HepG2 (cell line): ENCODE data around the gene SUPT6H. TPM values are rescaled to one million over a fixed set of nuclear protein-coding genes. Genes with fewer than 3 reads are reported as not detected.

Source experiments
- EP300 ChIP-seq, 3 experiments: sonication (generic) in 1 of 3; formaldehyde crosslinking in 1 of 3; IDR thresholded peaks; 2 replicates each; pipeline versions ENCODE4 v1.5.1 to v1.6.1; 2011 to 2020; ENCODE audit warnings: low read depth in 2 of 3, low read length in 2 of 3, borderline replicate concordance in 1 of 3, improper control_type of control experiment in 1 of 3, mild to moderate bottlenecking in 1 of 3, missing genetic modification reagents in 1 of 3, moderate library complexity in 1 of 3
- IKZF1 ChIP-seq: fragments of 450-650 bp; IDR thresholded peaks from 2 replicates; pipeline ENCODE4 v1.7.1; 2016
- IRF2 ChIP-seq: IDR thresholded peaks from 2 replicates; pipeline ENCODE4 v1.6.1; 2018; ENCODE audit warnings: missing genetic modification reagents, missing compliant biosample characterization
- JDP2 ChIP-seq: sonication (generic); formaldehyde crosslinking; IDR thresholded peaks from 2 replicates; pipeline ENCODE4 v1.8.1; 2022; ENCODE audit warnings: missing genetic modification reagents, borderline replicate concordance
- REXO4 ChIP-seq: sonication (generic); formaldehyde crosslinking; IDR thresholded peaks from 2 replicates; pipeline ENCODE4 v1.8.0; 2022; ENCODE audit warnings: missing genetic modification reagents, mild to moderate bottlenecking, borderline replicate concordance
- TP53 ChIP-seq: sonication (generic); formaldehyde crosslinking; conservative IDR thresholded peaks from 2 replicates; pipeline ENCODE4 v1.4.0; 2020; ENCODE audit warnings: missing genetic modification reagents
- ZNF160 ChIP-seq: sonication (generic); formaldehyde crosslinking; IDR thresholded peaks from 2 replicates; pipeline ENCODE4 v1.8.0; 2022; ENCODE audit warnings: mild to moderate bottlenecking, inconsistent platforms, missing genetic modification reagents
- ZNF251 ChIP-seq: sonication (generic); formaldehyde crosslinking; IDR thresholded peaks from 2 replicates; pipeline ENCODE4 v1.9.0; 2021; ENCODE audit warnings: mild to moderate bottlenecking, missing genetic modification reagents
- ZNF557 ChIP-seq: sonication (generic); formaldehyde crosslinking; IDR thresholded peaks from 2 replicates; pipeline ENCODE4 v1.4.0; 2020; ENCODE audit warnings: missing genetic modification reagents
- ZNF577 ChIP-seq: sonication (generic); formaldehyde crosslinking; IDR thresholded peaks from 2 replicates; pipeline ENCODE4 v1.4.0; 2020; ENCODE audit warnings: mild to moderate bottlenecking, low read depth, missing genetic modification reagents, borderline replicate concordance
- polyA plus RNA-seq, 8 experiments: library from polyadenylated mRNA; depleted of rRNA in 3 of 8; stranded (reverse) in 7 of 8; unstranded in 1 of 8; fragments of >200 nt; fragmentation: Illumina TruSeq in 4 of 8; extraction: Trizol in 4 of 8; gene quantifications; 2 replicates each; pipeline versions ENCODE4 v1.2.1 to v1.2.3, GENCODE V29; 2011 to 2016; ENCODE audit warnings: low read depth in 4 of 8, missing spikeins in 1 of 8, mixed read lengths in 1 of 8; ENCODE audit not compliant: insufficient read depth in 1 of 8
- total RNA-seq, 5 experiments: library from RNA; depleted of rRNA; stranded (reverse); fragments of >200 nt; fragmentation: Illumina TruSeq; extraction: Trizol; gene quantifications; 2 replicates each; pipeline ENCODE4 v1.2.3, GENCODE V29; 2016; ENCODE audit warnings: low read depth in 1 of 5
- TF ChIP-seq, protein P1 (sequence below): IDR thresholded peaks from 2 replicates; pipeline ENCODE4 v1.6.1; 2016; ENCODE audit warnings: missing genetic modification reagents, missing compliant biosample characterization
- TF ChIP-seq, protein P2 (sequence below), 2 experiments: sonication (generic) in 1 of 2; formaldehyde crosslinking in 1 of 2; IDR thresholded peaks; 2 replicates each; pipeline versions ENCODE4 v1.6.1 to v1.9.0; 2014 to 2022; ENCODE audit warnings: antibody characterized with exemption in 1 of 2, borderline replicate concordance in 1 of 2, inconsistent platforms in 1 of 2, low read depth in 1 of 2, missing genetic modification reagents in 1 of 2
- TF ChIP-seq, protein P3 (sequence below): sonication (generic); formaldehyde crosslinking; IDR thresholded peaks from 2 replicates; pipeline ENCODE4 v1.4.0; 2020; ENCODE audit warnings: mild to moderate bottlenecking, missing genetic modification reagents
- TF ChIP-seq, protein P4 (sequence below): sonication (generic); formaldehyde crosslinking; IDR thresholded peaks from 2 replicates; pipeline ENCODE4 v1.4.0; 2020; ENCODE audit warnings: missing genetic modification reagents
- TF ChIP-seq, protein P5 (sequence below): sonication (generic); formaldehyde crosslinking; IDR thresholded peaks from 2 replicates; pipeline ENCODE4 v1.4.0; 2020; ENCODE audit warnings: missing genetic modification reagents

Gene SUPT6H
- total and polyA plus RNA-seq, 2 of the 13 experiments (the other 11 are each of a cell fraction or from before 2014, with no cell fraction given), result 32.7 to 39.9 TPM

DNA sequence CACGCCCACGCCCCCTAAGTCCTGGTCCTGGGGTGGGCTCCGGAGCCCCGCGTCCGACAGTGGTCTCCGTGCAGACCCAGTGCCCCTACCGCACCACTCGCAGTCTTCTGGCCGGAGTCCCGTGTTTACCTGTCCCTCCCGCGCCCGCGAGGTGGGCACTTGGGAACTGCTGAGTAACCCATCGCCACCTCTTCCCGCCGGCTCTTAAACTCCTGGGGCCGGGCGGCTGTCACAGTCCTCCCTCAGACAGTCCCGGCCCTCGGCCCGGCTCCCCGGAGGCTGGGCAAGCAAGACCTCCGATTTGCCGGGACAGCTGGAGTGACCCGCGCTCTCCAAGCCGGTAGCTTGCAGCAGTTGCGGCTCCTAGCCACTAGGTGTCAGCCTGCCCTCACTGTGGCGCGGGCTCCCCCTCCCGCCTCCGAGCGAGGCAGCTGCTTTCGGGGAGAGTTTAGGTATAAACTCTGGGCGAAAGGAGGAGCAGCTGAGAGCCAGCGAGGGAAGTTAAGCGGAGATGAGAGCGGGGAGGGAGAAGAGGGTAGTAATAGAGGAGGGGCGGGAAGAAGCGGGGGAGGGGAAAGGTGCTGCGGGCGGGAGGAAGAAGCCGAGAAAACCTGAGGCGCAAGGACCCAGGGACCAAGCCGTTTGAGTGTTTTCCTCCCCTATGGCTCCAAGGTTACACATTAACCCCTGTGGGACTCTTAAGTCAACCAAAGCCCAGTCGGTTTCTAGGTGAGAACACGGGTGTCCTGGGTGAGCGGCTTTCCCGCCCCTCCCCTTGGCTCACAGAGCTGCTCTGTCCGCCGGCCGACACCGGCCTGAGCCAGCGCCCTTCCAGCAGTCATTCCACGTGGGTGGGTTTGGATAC, 64.9 kb downstream of the SUPT6H start (continued):
- TF ChIP-seq, protein P1, sequence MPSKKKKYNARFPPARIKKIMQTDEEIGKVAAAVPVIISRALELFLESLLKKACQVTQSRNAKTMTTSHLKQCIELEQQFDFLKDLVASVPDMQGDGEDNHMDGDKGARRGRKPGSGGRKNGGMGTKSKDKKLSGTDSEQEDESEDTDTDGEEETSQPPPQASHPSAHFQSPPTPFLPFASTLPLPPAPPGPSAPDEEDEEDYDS (CRISPR knock-in tag), result peak; percentile 86
- TF ChIP-seq, protein P2, sequence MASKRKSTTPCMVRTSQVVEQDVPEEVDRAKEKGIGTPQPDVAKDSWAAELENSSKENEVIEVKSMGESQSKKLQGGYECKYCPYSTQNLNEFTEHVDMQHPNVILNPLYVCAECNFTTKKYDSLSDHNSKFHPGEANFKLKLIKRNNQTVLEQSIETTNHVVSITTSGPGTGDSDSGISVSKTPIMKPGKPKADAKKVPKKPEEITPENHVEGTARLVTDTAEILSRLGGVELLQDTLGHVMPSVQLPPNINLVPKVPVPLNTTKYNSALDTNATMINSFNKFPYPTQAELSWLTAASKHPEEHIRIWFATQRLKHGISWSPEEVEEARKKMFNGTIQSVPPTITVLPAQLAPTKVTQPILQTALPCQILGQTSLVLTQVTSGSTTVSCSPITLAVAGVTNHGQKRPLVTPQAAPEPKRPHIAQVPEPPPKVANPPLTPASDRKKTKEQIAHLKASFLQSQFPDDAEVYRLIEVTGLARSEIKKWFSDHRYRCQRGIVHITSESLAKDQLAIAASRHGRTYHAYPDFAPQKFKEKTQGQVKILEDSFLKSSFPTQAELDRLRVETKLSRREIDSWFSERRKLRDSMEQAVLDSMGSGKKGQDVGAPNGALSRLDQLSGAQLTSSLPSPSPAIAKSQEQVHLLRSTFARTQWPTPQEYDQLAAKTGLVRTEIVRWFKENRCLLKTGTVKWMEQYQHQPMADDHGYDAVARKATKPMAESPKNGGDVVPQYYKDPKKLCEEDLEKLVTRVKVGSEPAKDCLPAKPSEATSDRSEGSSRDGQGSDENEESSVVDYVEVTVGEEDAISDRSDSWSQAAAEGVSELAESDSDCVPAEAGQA (IDR thresholded peaks at IDR 0.05; ENCODE audit: low read depth), result no peak
- TF ChIP-seq, protein P2 (CRISPR knock-in tag; IDR thresholded peaks at IDR 0.05; ENCODE audit: borderline replicate concordance), result no peak; the same call in 1 of the 2 replicates
- peak; percentile 71; the same call in 1 of the 2 replicates for TF ChIP-seq ZNF251 (CRISPR knock-in tag)
- TF ChIP-seq IRF2, result no peak; the same call in 1 of the 2 replicates
- TF ChIP-seq ZNF577 (CRISPR knock-in tag), result no peak
- TF ChIP-seq EP300 (IDR thresholded peaks at IDR 0.05; ENCODE audit: low read depth in 2 of 2, low read length in 2 of 2), result peak in 1 of 2 experiments; percentile 14; a peak in 1 of 4 replicates
- TF ChIP-seq EP300 (CRISPR knock-in tag; IDR thresholded peaks at IDR 0.05; ENCODE audit: borderline replicate concordance), result no peak; the same call in 1 of the 2 replicates
- TF ChIP-seq ZNF557 (CRISPR knock-in tag), result no peak
- TF ChIP-seq TP53, result no peak
- TF ChIP-seq JDP2, result no peak
- no peak; the same call in 1 of the 2 replicates for TF ChIP-seq ZNF160
- TF ChIP-seq, protein P3, sequence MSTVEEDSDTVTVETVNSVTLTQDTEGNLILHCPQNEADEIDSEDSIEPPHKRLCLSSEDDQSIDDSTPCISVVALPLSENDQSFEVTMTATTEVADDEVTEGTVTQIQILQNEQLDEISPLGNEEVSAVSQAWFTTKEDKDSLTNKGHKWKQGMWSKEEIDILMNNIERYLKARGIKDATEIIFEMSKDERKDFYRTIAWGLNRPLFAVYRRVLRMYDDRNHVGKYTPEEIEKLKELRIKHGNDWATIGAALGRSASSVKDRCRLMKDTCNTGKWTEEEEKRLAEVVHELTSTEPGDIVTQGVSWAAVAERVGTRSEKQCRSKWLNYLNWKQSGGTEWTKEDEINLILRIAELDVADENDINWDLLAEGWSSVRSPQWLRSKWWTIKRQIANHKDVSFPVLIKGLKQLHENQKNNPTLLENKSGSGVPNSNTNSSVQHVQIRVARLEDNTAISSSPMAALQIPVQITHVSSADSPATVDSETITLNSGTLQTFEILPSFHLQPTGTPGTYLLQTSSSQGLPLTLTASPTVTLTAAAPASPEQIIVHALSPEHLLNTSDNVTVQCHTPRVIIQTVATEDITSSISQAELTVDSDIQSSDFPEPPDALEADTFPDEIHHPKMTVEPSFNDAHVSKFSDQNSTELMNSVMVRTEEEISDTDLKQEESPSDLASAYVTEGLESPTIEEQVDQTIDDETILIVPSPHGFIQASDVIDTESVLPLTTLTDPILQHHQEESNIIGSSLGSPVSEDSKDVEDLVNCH (CRISPR knock-in tag), result no peak
- no peak for TF ChIP-seq REXO4 (CRISPR knock-in tag)
- no peak for TF ChIP-seq IKZF1
- TF ChIP-seq, protein P4, sequence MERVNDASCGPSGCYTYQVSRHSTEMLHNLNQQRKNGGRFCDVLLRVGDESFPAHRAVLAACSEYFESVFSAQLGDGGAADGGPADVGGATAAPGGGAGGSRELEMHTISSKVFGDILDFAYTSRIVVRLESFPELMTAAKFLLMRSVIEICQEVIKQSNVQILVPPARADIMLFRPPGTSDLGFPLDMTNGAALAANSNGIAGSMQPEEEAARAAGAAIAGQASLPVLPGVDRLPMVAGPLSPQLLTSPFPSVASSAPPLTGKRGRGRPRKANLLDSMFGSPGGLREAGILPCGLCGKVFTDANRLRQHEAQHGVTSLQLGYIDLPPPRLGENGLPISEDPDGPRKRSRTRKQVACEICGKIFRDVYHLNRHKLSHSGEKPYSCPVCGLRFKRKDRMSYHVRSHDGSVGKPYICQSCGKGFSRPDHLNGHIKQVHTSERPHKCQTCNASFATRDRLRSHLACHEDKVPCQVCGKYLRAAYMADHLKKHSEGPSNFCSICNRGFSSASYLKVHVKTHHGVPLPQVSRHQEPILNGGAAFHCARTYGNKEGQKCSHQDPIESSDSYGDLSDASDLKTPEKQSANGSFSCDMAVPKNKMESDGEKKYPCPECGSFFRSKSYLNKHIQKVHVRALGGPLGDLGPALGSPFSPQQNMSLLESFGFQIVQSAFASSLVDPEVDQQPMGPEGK (CRISPR knock-in tag), result peak; percentile 67
- TF ChIP-seq, protein P5, sequence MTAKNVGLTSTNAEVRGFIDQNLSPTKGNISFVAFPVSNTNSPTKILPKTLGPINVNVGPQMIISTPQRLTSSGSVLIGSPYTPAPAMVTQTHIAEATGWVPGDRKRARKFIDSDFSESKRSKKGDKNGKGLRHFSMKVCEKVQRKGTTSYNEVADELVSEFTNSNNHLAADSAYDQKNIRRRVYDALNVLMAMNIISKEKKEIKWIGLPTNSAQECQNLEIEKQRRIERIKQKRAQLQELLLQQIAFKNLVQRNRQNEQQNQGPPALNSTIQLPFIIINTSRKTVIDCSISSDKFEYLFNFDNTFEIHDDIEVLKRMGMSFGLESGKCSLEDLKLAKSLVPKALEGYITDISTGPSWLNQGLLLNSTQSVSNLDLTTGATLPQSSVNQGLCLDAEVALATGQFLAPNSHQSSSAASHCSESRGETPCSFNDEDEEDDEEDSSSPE (CRISPR knock-in tag), result peak; percentile 37; the same call in 1 of the 2 replicates
